ENCODE data around the gene ARPC5L.

Gene ARPC5L

DNA sequence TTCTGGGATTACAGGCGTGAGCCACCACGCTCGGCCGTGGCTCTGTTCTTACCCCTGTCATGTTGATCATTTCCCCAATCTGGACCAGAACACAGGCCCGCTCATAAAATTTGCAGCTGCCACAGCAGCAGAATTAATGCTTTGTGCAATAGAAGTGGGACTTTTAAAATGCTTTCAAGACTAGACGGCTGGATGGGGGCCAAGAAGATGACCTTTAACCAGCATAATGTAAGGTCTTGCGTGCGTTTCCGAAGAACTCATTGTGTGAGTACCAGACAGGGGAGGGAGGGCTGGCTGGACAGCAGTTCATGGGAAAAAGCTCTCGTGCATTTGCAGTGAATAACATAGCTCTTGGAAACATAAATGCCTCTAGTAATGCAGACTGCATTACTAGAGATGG lies 12.1 kb upstream of the ARPC5L start:
- ChIA-PET CTCF (interaction anchor here (1.2 to 18.3 kb wide), 3 partner anchors 9 to 74 kb away, joined by 3 to 761 read pairs (median 101); partner anchors contain the start of genes NR6A1 and OLFML2A), POLR2A (ENCODE audit: low non-redundant PET) (no interaction called here)
- no peak overlapping the region for H3K27ac ChIP-seq
- TF ChIP-seq, protein P1, sequence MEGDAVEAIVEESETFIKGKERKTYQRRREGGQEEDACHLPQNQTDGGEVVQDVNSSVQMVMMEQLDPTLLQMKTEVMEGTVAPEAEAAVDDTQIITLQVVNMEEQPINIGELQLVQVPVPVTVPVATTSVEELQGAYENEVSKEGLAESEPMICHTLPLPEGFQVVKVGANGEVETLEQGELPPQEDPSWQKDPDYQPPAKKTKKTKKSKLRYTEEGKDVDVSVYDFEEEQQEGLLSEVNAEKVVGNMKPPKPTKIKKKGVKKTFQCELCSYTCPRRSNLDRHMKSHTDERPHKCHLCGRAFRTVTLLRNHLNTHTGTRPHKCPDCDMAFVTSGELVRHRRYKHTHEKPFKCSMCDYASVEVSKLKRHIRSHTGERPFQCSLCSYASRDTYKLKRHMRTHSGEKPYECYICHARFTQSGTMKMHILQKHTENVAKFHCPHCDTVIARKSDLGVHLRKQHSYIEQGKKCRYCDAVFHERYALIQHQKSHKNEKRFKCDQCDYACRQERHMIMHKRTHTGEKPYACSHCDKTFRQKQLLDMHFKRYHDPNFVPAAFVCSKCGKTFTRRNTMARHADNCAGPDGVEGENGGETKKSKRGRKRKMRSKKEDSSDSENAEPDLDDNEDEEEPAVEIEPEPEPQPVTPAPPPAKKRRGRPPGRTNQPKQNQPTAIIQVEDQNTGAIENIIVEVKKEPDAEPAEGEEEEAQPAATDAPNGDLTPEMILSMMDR (conservative IDR thresholded peaks at IDR 0.05; ENCODE audit: low read depth): no peak
- DNase-seq (ENCODE audit: low spot score): no peak

DNA sequence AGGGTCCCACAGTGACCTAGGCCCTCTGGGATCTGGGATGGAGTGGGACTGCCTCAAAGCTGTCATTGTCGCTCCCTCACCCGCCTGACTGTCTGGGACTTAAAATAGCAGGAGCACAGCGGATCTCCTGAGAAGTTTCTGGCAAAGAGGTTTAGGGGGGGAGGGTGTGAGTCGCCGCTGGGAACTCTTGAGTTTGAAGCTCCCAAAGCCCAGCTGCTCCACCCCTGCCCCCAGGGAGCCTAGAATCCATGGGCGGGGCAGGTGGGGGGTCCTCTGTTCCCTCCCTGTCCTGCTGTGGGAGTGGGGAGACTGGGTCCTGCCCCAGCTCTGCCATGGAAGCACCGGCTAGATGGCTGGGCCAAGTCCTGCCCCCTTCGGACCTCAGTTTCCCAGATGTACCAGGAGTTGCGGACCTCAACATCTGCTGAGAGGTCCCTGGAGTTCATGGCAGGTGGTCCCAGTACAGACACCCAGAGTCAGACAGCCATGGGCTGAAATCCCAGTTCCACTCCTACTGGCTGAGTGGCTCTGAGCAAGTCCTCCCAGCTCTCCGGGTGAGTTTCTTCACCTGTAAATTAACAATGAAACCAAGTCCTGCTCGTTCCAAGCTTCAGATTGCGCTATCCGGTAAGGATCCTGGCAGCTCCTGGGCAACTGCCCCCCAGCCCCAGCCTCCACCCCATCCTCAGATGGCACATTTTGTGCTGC lies 9.7 kb upstream of the ARPC5L start:
- POLR2A ChIA-PET (ENCODE audit: low non-redundant PET): interaction anchor here (1.1 to 2.0 kb wide), 4 partner anchors 34 to 81 kb away, joined by 3 to 13 read pairs (median 7); partner anchors contain the start of genes NR6A1 and OLFML2A
- DNase-seq (ENCODE audit: low spot score): no peak
- TF ChIP-seq, protein P1 (conservative IDR thresholded peaks at IDR 0.05; ENCODE audit: low read depth): no peak
- H3K27ac ChIP-seq: peak overlapping the region; percentile 69
- CTCF ChIA-PET: interaction anchor here (0.5 to 18.3 kb wide), 31 partner anchors 10 to 525 kb away, joined by 3 to 761 read pairs (median 6); partner anchors contain the start of genes ARPC5L, NR6A1, OLFML2A and RPL35

DNA sequence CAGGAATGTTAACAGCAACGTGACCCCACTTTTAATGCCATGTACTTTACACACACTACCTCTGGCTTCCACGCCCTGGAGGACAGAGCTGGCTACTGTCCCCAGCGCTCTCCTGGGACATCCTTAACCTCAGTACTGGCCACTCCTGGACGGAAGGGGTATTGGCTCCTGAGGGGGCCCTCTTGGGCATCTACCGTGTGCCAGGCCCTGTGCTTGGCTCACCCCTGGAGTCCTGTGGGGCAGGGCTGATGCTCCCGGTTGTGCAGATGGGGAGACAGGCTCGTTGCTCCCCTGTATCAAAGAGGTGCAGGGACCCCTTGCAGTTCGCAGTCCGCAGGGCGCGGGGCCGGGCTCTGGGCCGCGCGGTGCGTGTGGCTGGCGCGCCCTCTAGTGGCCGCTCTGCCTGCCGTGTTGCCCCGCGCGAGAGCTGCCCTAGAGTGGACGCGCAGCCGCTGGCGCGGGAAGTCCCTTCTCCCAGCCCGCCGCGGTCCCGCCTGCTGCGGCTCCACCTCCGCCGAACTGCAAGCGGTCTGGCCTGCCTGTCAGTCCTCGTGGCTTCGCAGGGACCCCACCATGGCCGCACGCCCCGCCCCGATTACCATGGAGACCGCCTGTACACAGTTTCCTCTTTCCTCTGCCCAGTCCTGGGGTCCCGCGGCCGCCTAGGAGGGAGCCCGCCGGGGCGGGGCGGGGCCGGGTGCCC lies 8.9 kb upstream of the ARPC5L start, which contains the start of gene WDR38:
WDR38 (plus strand) TSS at position 632 of the 703 bp plus-strand sequence. CDS start 72 bp downstream, outside the sequence.
- H3K27ac ChIP-seq: peak within 1 kb of the TSS; percentile 69
- ChIA-PET POLR2A (ENCODE audit: low non-redundant PET) (interaction anchor here (1.1 to 2.0 kb wide), 4 partner anchors 34 to 81 kb away, joined by 3 to 13 read pairs (median 7); partner anchors contain the start of genes NR6A1 and OLFML2A), CTCF (interaction anchor here (0.5 to 18.3 kb wide), 43 partner anchors 9 to 524 kb away, joined by 3 to 761 read pairs (median 5); partner anchors contain the start of genes ARPC5L, NR6A1, OLFML2A and RPL35)
- DNase-seq (ENCODE audit: low spot score): peak; percentile 94
- TF ChIP-seq, protein P1 (conservative IDR thresholded peaks at IDR 0.05; ENCODE audit: low read depth): peak; percentile 100

DNA sequence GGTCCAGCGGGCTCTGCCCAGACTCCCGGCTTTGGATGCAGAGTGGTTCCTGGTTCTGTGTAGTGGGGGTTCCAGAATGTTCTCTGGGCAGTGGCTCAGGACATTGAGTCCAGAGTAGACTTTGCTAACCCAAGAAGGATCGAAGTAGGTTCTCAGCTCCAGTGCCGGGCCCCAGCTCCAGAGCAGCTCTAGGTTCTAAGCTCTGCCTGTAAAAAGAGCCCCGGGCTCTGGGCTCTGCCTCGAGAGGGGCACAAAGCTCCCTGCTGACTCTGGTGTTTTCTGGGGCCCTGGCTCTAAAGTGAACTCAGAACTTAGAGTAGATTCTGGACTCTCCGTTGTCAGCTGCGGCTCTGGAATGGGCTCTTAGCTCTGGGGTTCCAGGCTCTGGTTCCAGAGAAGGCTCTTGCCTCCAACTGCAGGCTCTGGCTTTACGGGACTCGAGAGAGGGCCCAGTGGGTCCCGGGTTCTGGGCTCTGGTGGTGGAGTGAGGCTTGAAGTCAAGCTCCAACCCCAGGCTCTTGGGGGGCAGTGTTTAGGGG lies 8.3 kb upstream of the ARPC5L start:
- CTCF ChIA-PET: interaction anchor here (0.5 to 18.3 kb wide), 37 partner anchors 8 to 523 kb away, joined by 3 to 761 read pairs (median 5); partner anchors contain the start of genes ARPC5L, NR6A1, OLFML2A and RPL35
- POLR2A ChIA-PET (ENCODE audit: low non-redundant PET): interaction anchor here (0.6 to 2.0 kb wide), 3 partner anchors 40 to 82 kb away, joined by 3 to 13 read pairs (median 9); partner anchors contain the start of genes NR6A1 and OLFML2A
- H3K27ac ChIP-seq: peak overlapping the region; percentile 69
- TF ChIP-seq, protein P1 (conservative IDR thresholded peaks at IDR 0.05; ENCODE audit: low read depth): no peak
- DNase-seq (ENCODE audit: low spot score): no peak

DNA sequence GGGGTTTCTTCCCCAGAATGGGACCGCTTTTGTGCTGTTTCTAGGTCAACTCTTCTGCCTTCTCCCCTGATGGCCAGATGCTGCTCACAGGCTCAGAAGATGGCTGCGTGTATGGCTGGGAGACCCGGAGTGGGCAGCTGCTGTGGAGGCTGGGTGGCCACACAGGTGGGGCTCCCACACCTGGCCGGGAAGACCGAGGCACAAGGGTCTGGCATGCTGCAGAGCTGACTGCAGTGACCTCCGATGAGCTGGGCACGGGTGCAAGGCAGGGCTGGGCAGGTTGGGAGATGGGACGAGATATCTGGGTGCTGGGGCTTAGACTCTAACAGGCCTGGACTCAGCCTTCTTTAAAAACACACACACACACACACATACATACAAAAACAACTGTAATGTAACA lies 7.8 kb upstream of the ARPC5L start:
- POLR2A ChIA-PET (ENCODE audit: low non-redundant PET): interaction anchor here (0.6 to 2.0 kb wide), 3 partner anchors 15 to 83 kb away, joined by 3 to 13 read pairs (median 3); partner anchors contain the start of gene NR6A1
- CTCF ChIA-PET: interaction anchor here (0.6 to 18.3 kb wide), 13 partner anchors 13 to 390 kb away, joined by 3 to 761 read pairs (median 6); partner anchors contain the start of genes NR6A1 and OLFML2A

More for the DNA sequence above, 7.8 kb upstream of the ARPC5L start:
- H3K27ac ChIP-seq: peak overlapping the region; percentile 69
- no peak for DNase-seq (ENCODE audit: low spot score)
- TF ChIP-seq, protein P1 (conservative IDR thresholded peaks at IDR 0.05; ENCODE audit: low read depth): no peak

All from RWPE1 (cell line).